NB4 (cell line): ENCODE data around the gene MAN1B1.

Experiments
- DNase-seq: peaks from one replicate; pipeline ENCODE4 v3.0.0; 2010; ENCODE audit warnings: low read depth
- H3K4me3 ChIP-seq: one replicate; pipeline ENCODE4 v1.5.1; 2011; ENCODE audit warnings: mild to moderate bottlenecking, low read depth, low read length, moderate library complexity
- MYC ChIP-seq: IDR thresholded peaks from 2 replicates; pipeline ENCODE4 v1.6.1; 2011; ENCODE audit warnings: low read depth, low read length
- POLR2A ChIP-seq: IDR thresholded peaks from 2 replicates; pipeline ENCODE4 v1.6.1; 2011; ENCODE audit warnings: mild to moderate bottlenecking; ENCODE audit not compliant: insufficient read length; ENCODE audit errors: extremely low read depth
- TF ChIP-seq, protein P1 (sequence below): IDR thresholded peaks from 2 replicates; pipeline ENCODE4 v1.6.1; 2011; ENCODE audit warnings: low read depth, low read length
- TF ChIP-seq, protein P2 (sequence below): IDR thresholded peaks from one replicate; pipeline ENCODE4 v1.5.1; 2012; ENCODE audit warnings: low read depth, low read length

Gene MAN1B1

GRCh38 chr9:137088121-137088520, 1.3 kb downstream of the MAN1B1 start:
- TF ChIP-seq POLR2A (no peak), MYC (no peak)
- TF ChIP-seq, protein P1, sequence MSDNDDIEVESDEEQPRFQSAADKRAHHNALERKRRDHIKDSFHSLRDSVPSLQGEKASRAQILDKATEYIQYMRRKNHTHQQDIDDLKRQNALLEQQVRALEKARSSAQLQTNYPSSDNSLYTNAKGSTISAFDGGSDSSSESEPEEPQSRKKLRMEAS: no peak
- TF ChIP-seq, protein P2, sequence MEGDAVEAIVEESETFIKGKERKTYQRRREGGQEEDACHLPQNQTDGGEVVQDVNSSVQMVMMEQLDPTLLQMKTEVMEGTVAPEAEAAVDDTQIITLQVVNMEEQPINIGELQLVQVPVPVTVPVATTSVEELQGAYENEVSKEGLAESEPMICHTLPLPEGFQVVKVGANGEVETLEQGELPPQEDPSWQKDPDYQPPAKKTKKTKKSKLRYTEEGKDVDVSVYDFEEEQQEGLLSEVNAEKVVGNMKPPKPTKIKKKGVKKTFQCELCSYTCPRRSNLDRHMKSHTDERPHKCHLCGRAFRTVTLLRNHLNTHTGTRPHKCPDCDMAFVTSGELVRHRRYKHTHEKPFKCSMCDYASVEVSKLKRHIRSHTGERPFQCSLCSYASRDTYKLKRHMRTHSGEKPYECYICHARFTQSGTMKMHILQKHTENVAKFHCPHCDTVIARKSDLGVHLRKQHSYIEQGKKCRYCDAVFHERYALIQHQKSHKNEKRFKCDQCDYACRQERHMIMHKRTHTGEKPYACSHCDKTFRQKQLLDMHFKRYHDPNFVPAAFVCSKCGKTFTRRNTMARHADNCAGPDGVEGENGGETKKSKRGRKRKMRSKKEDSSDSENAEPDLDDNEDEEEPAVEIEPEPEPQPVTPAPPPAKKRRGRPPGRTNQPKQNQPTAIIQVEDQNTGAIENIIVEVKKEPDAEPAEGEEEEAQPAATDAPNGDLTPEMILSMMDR: no peak
- peak overlapping the region; percentile 73 for H3K4me3 ChIP-seq
- DNase-seq: no peak

DNA sequence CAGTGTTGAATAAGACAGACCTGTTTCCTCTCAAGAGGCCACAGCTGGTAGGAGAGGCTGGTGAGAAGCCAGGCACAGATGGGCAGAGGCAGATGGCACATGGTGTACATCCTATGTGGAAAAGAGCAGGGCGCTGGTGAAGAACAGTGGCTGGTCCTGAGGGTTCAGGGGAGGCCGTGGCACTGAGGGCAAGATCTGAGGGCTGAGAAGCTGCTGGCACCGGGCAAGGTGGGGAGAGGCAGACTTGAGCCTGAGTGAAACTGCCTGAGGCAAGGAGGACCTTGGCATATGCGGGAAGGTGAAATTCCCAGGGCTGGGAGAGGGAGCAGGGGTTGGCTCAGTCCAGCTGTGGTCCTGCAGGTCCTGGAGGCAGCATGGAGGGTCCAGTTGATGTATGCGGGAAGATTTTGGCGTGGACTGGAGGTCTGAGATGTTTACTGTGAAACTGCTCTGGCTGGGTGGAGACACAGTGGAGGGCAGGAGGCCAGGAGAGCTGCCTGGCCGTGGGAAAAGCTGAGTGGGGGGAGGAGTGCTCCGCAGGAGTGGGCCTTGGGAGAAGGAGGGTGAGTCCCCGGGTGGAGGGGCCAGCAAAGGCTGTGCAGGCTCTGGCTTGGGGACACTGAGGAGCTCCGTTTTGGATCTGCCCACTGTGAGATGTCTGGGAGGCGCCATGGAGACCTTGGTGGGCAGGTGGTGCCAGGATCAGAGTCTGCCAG, 2.6 kb downstream of the MAN1B1 start:
- TF ChIP-seq, protein P1: no peak
- no peak for TF ChIP-seq POLR2A
- no peak overlapping the region for H3K4me3 ChIP-seq
- no peak for DNase-seq

DNA sequence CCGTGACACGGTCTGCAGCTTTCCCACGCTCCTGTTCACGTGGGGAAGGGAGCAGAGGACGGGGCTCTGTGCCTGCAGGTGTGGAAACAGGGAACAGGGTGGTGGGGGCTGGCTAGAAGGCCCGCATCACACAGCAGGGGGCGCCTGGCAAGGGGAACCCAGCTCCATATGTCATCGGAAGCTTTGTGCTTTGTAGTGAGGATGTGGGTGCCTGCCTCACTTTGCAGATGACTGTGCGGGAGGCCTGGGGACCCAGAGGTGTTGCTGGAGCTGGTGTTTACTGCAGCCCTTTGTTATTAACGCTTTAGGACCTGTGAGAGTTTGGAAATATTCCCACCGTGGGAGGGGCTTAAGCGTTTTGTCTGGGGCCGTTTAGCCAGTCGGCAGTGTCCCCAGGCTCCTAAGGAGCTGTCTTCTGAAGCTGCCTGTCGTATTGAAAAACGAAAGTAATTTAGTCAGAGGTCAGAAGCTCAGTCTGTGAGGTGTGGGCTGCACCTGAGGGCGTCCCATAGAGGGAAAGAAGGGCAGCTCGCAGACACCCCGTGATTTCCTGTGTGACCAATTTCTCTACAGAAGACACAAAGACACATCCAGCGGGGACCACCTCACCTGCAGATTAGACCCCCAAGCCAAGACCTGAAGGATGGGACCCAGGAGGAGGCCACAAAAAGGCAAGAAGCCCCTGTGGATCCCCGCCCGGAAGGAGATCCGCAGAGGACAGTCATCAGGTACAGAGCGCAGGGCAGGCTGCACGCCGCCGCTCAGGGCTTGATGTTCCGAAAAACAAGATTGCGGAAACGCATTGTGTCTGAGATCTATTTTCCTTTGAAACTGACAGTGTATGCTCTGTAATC, 9.1 kb downstream of the MAN1B1 start:
- TF ChIP-seq MYC (no peak), POLR2A (no peak)
- TF ChIP-seq, protein P1: peak; percentile 56; the same call in 1 of the 2 replicates
- TF ChIP-seq, protein P2: peak; percentile 22
- H3K4me3 ChIP-seq: peak overlapping the region; percentile 36
- DNase-seq: peak; percentile 74

GRCh38 chr9:137096785-137097546, 10.2 kb downstream of the MAN1B1 start:
- peak; percentile 75 for DNase-seq
- peak overlapping the region; percentile 36 for H3K4me3 ChIP-seq
- TF ChIP-seq MYC: peak; percentile 60
- TF ChIP-seq, protein P2: no peak

GRCh38 chr9:137097761-137098462, 11.1 kb downstream of the MAN1B1 start:
- no peak overlapping the region for H3K4me3 ChIP-seq
- no peak for DNase-seq
- TF ChIP-seq, protein P2: no peak
- TF ChIP-seq, protein P1: peak; percentile 32; the same call in 1 of the 2 replicates
